ENCODE measurements around the gene CEACAM3.

Gene CEACAM3

GRCh38 chr19:41843371-41843770 lies 47.0 kb downstream of the CEACAM3 start:
- TF ChIP-seq CTCF (IDR thresholded peaks at IDR 0.05; ENCODE audit: insufficient read depth, low read depth, low read length, missing control alignments), result no peak
- no peak for DNase-seq (ENCODE audit: low read depth)
- H3K4me3 ChIP-seq (ENCODE audit: low read length), result no peak overlapping the region

- no peak for DNase-seq (ENCODE audit: low read depth)
- H3K4me3 ChIP-seq (ENCODE audit: low read length), result no peak within 1 kb of the TSS
- TF ChIP-seq CTCF (IDR thresholded peaks at IDR 0.05; ENCODE audit: insufficient read depth, low read depth, low read length, missing control alignments), result no peak
Measured at GRCh38 chr19:41844601-41845000, 48.2 kb downstream of the CEACAM3 start, which contains the start of gene LYPD4. Gene LYPD4, minus strand, starts transcription at chr19:41844683. Its CDS starts 5,398 bp downstream, at chr19:41839285.

- DNase-seq (ENCODE audit: low read depth), result no peak
- TF ChIP-seq CTCF (IDR thresholded peaks at IDR 0.05; ENCODE audit: insufficient read depth, low read depth, low read length, missing control alignments), result no peak
- H3K4me3 ChIP-seq (ENCODE audit: low read length), result no peak within 1 kb of the TSS
Measured at GRCh38 chr19:41845001-41845050, 48.4 kb downstream of the CEACAM3 start, which contains the start of gene DMRTC2. Gene DMRTC2, plus strand, starts transcription at chr19:41845042. Its CDS starts 2,387 bp downstream, at chr19:41847429.

GRCh38 chr19:41845051-41845590 lies 48.7 kb downstream of the CEACAM3 start:
- DNase-seq (ENCODE audit: low read depth), result no peak
- no peak for TF ChIP-seq CTCF (IDR thresholded peaks at IDR 0.05; ENCODE audit: insufficient read depth, low read depth, low read length, missing control alignments)
- no peak overlapping the region for H3K4me3 ChIP-seq (ENCODE audit: low read length)

GRCh38 chr19:41847351-41848105 lies 51.1 kb downstream of the CEACAM3 start:
- H3K4me3 ChIP-seq (ENCODE audit: low read length), result no peak overlapping the region
- no peak for DNase-seq (ENCODE audit: low read depth)

GRCh38 chr19:41848666-41849065 lies 52.3 kb downstream of the CEACAM3 start:
- no peak overlapping the region for H3K4me3 ChIP-seq (ENCODE audit: low read length)
- TF ChIP-seq CTCF (IDR thresholded peaks at IDR 0.05; ENCODE audit: insufficient read depth, low read depth, low read length, missing control alignments), result no peak
- DNase-seq (ENCODE audit: low read depth), result no peak

More at GRCh38 chr19:41847351-41848105, 51.1 kb downstream of the CEACAM3 start:
- TF ChIP-seq CTCF (IDR thresholded peaks at IDR 0.05; ENCODE audit: insufficient read depth, low read depth, low read length, missing control alignments), result no peak

GRCh38 chr19:41849067-41849466 lies 52.7 kb downstream of the CEACAM3 start:
- no peak overlapping the region for H3K4me3 ChIP-seq (ENCODE audit: low read length)
- no peak for DNase-seq (ENCODE audit: low read depth)
- TF ChIP-seq CTCF (IDR thresholded peaks at IDR 0.05; ENCODE audit: insufficient read depth, low read depth, low read length, missing control alignments), result no peak
